ENCODE results near the gene ARHGEF3.

GRCh38 chr3:56826831-56827722 lies 25.3 kb upstream of the ARHGEF3 start:
- TF ChIP-seq EZH2 (IDR thresholded peaks at IDR 0.05) (no peak), POLR2AphosphoS5 (IDR thresholded peaks at IDR 0.05; ENCODE audit: borderline replicate concordance, low read depth, low read length) (no peak), FOXP2 (optimal IDR thresholded peaks at IDR 0.05; ENCODE audit: control extremely low read depth, extremely low read length, insufficient read depth) (no peak)

Measured in SK-N-MC (cell line).